ENCODE measurements around the gene BOK. TPM values are rescaled to one million over a fixed set of nuclear protein-coding genes. Genes with fewer than 3 reads are reported as not detected.

Gene BOK
- total RNA-seq, 4 donors from 2014 or later = 6.7 to 20.2 (median 15.5) TPM

- no peaks in the 10 kb centered on the region for H3K27me3 ChIP-seq
- H3K36me3 ChIP-seq = peaks cover 0 to 18% (median 0%) of the 10 kb centered on the region in 3 donors
- no peak overlapping the region for H3K27ac ChIP-seq
- no peaks in the 10 kb centered on the region for H3K4me1 ChIP-seq
- no peak overlapping the region for H3K4me3 ChIP-seq
- H3K9me3 ChIP-seq = no peaks in the 10 kb centered on the region
- DNase-seq = peak in 1 of 3 donors; percentile 15
- TF ChIP-seq POLR2A (IDR thresholded peaks at IDR 0.05) = no peak
- no peak for TF ChIP-seq CTCF (IDR thresholded peaks at IDR 0.05)
Observed at GRCh38 chr2:241575624-241576292, 17.2 kb downstream of the BOK start.

GRCh38 chr2:241576293-241576654 lies 17.7 kb downstream of the BOK start:
- H3K36me3 ChIP-seq = peaks cover 0 to 18% (median 0%) of the 10 kb centered on the region in 3 donors
- no peak overlapping the region for H3K4me3 ChIP-seq
- no peaks in the 10 kb centered on the region for H3K9me3 ChIP-seq
- TF ChIP-seq CTCF (IDR thresholded peaks at IDR 0.05) = no peak
- no peaks in the 10 kb centered on the region for H3K27me3 ChIP-seq
- peak in 1 of 3 donors; percentile 24 for DNase-seq
- H3K4me1 ChIP-seq = no peaks in the 10 kb centered on the region
- H3K27ac ChIP-seq = no peak overlapping the region

GRCh38 chr2:241577413-241578122 lies 19.0 kb downstream of the BOK start:
- peak in 1 of 3 donors; percentile 31 for DNase-seq
- Histone ChIP-seq H3K4me1 (no peaks in the 10 kb centered on the region), H3K36me3 (peaks cover 0 to 21% (median 0%) of the 10 kb centered on the region in 3 donors), H3K27ac (no peak overlapping the region), H3K4me3 (no peak overlapping the region), H3K27me3 (no peaks in the 10 kb centered on the region), H3K9me3 (no peaks in the 10 kb centered on the region)
- TF ChIP-seq POLR2A (IDR thresholded peaks at IDR 0.05) = no peak
- TF ChIP-seq CTCF (IDR thresholded peaks at IDR 0.05) = no peak

GRCh38 chr2:241579281-241579680 lies 20.7 kb downstream of the BOK start:
- H3K4me1 ChIP-seq = no peaks in the 10 kb centered on the region
- no peak overlapping the region for H3K27ac ChIP-seq
- no peak overlapping the region for H3K4me3 ChIP-seq
- TF ChIP-seq CTCF (IDR thresholded peaks at IDR 0.05) (no peak), POLR2A (IDR thresholded peaks at IDR 0.05) (no peak)
- peaks cover 0 to 30% (median 2%) of the 10 kb centered on the region in 3 donors for H3K36me3 ChIP-seq
- no peaks in the 10 kb centered on the region for H3K9me3 ChIP-seq
- no peaks in the 10 kb centered on the region for H3K27me3 ChIP-seq
- no peak for DNase-seq

- no peak for DNase-seq
- H3K4me3 ChIP-seq = no peak overlapping the region
- H3K9me3 ChIP-seq = peaks cover 0 to 8% (median 3%) of the 10 kb centered on the region in 4 donors
- H3K36me3 ChIP-seq = peaks cover 0 to 45% (median 2%) of the 10 kb centered on the region in 3 donors
- no peaks in the 10 kb centered on the region for H3K27me3 ChIP-seq
- no peak overlapping the region for H3K27ac ChIP-seq
- H3K4me1 ChIP-seq = no peaks in the 10 kb centered on the region
- TF ChIP-seq POLR2A (IDR thresholded peaks at IDR 0.05) (no peak), CTCF (IDR thresholded peaks at IDR 0.05) (no peak)
Observed at GRCh38 chr2:241582328-241582727, 23.8 kb downstream of the BOK start.
